H1 (cell line): Measurements from ENCODE around the gene TARDBP.

Experiments
- EZH2 ChIP-seq: fragments of 200-600 bp; sonication (generic); IDR thresholded peaks from 2 replicates; pipeline ENCODE4 v1.7.1; 2012; ENCODE audit warnings: low read depth, mild to moderate bottlenecking, moderate library complexity, low read length, inconsistent platforms; ENCODE audit not compliant: severe bottlenecking
- JUN ChIP-seq: IDR thresholded peaks from 2 replicates; pipeline ENCODE4 v1.6.1; 2011; ENCODE audit warnings: low read depth, mild to moderate bottlenecking, improper control_type of control experiment, low read length
- PHF8 ChIP-seq: fragments of 200-600 bp; sonication (generic); conservative IDR thresholded peaks from 2 replicates; pipeline ENCODE4 v1.7.1; 2012; ENCODE audit warnings: low read depth, mild to moderate bottlenecking, inconsistent platforms, low read length, moderate library complexity
- POLR2A ChIP-seq, 2 experiments: IDR thresholded peaks; 1 replicate in 1 of 2; 2 replicates in 1 of 2; pipeline ENCODE4 v1.6.1; 2011; ENCODE audit warnings: low read depth in 2 of 2, low read length in 2 of 2, mild to moderate bottlenecking in 2 of 2; ENCODE audit errors: control extremely low read depth in 1 of 2
- POLR2AphosphoS5 ChIP-seq: IDR thresholded peaks from 2 replicates; pipeline ENCODE4 v1.6.1; 2011; ENCODE audit warnings: low read depth, low read length
- RAD21 ChIP-seq, 2 experiments: IDR thresholded peaks in 1 of 2; conservative IDR thresholded peaks in 1 of 2; 2 replicates each; pipeline ENCODE4 v1.6.1; 2011; ENCODE audit warnings: low read depth in 2 of 2, low read length in 2 of 2, improper control_type of control experiment in 1 of 2, inconsistent platforms in 1 of 2, mild to moderate bottlenecking in 1 of 2, moderate library complexity in 1 of 2
- RFX5 ChIP-seq: IDR thresholded peaks from 2 replicates; pipeline ENCODE4 v1.6.1; 2011; ENCODE audit warnings: low read depth, low read length, improper control_type of control experiment, borderline replicate concordance
- RNF2 ChIP-seq: fragments of 200-900, 300-1000 bp; sonication (generic); IDR thresholded peaks from 2 replicates; pipeline ENCODE4 v1.7.1; 2016; ENCODE audit warnings: borderline replicate concordance, low read depth, mild to moderate bottlenecking, antibody characterized with exemption, low read length; ENCODE audit not compliant: poor library complexity, severe bottlenecking; ENCODE audit errors: missing control alignments
- RXRA ChIP-seq: IDR thresholded peaks from 2 replicates; pipeline ENCODE4 v1.6.1; 2011; ENCODE audit warnings: low read depth, mild to moderate bottlenecking, low read length, moderate library complexity; ENCODE audit not compliant: insufficient read depth
- SP4 ChIP-seq: IDR thresholded peaks from 2 replicates; pipeline ENCODE4 v1.6.1; 2012; ENCODE audit warnings: low read length, inconsistent platforms
- SUZ12 ChIP-seq: fragments of 200-600 bp; sonication (generic); IDR thresholded peaks from 2 replicates; pipeline ENCODE4 v1.6.1; 2012; ENCODE audit warnings: mild to moderate bottlenecking, inconsistent platforms, low read length, moderate library complexity, mixed read lengths
- TAF1 ChIP-seq: IDR thresholded peaks from 2 replicates; pipeline ENCODE4 v1.6.1; 2011; ENCODE audit warnings: mild to moderate bottlenecking, low read depth, low read length
- TF ChIP-seq, protein P1 (sequence below): IDR thresholded peaks from 2 replicates; pipeline ENCODE4 v1.6.1; 2012; ENCODE audit warnings: inconsistent platforms
- TF ChIP-seq, protein P2 (sequence below), 3 experiments: IDR thresholded peaks; 1 replicate in 2 of 3; 2 replicates in 1 of 3; pipeline versions ENCODE4 v1.5.1 to v1.6.1; 2011; ENCODE audit warnings: low read length in 3 of 3, mild to moderate bottlenecking in 3 of 3, inconsistent platforms in 2 of 3, low read depth in 1 of 3, moderate library complexity in 1 of 3; ENCODE audit not compliant: insufficient read depth in 1 of 3; ENCODE audit errors: control extremely low read depth in 1 of 3

DNA sequence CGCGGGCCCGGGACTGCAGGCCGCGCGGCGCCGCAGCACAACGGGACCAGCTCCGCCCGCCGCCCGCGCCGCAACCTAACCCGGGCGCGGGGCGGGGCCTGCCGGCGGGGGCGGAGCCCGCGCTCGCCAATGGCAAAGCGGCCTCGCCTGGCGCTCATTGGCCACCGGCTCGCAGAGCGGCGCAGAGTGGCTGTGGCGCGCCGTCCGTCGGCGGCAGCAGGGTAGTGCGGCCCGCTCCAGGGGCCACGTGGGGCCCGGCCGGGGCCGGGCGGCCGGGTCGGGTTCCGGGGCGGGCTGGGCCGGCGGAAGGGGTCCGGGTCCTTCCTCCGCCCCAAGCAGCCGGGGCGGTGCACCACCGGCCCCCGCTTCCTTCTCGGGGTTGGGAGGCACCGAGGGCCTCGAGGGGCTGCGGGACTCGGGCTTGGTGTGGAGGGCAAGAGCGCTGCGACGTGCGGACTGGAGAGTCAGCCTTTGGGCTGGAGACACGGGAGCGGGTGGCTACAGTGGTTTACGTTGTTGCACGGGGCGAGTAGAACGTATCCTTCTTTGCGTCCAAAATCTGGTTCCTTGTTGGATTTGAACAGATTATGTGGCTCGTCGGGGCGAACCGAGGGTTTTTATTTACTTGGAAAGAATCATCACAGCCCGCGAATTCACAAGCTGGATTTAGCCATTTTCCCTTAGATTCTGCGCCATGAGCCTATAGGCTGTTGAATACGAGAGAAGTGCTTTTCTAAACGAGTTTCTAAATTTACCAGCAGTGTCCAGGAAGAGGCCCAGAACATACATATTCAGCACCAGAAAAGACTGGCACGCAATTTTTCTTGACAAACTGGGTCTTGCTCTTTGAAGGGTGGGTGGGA, 47.7 kb downstream of the TARDBP start, which contains the start of gene SRM:
- TF ChIP-seq POLR2A (IDR thresholded peaks at IDR 0.05; ENCODE audit: control extremely low read depth in 1 of 2, low read depth in 2 of 2, low read length in 2 of 2) (peak in 1 of 2 experiments; percentile 18; a peak in 1 of 3 replicates), POLR2AphosphoS5 (no peak), RFX5 (no peak), RNF2 (no peak), SUZ12 (no peak), SP4 (no peak), EZH2 (no peak), RXRA (no peak), RAD21 (IDR thresholded peaks at IDR 0.05 in 1 of 2, conservative IDR thresholded peaks at IDR 0.05 in 1 of 2; ENCODE audit: low read depth in 2 of 2, low read length in 2 of 2) (peak in 1 of 2 experiments; percentile 25; a peak in 1 of 4 replicates), TAF1 (peak; percentile 74), PHF8 (peak; percentile 89), JUN (no peak)
- TF ChIP-seq, protein P1, sequence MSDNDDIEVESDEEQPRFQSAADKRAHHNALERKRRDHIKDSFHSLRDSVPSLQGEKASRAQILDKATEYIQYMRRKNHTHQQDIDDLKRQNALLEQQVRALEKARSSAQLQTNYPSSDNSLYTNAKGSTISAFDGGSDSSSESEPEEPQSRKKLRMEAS: peak; percentile 74
- TF ChIP-seq, protein P2, sequence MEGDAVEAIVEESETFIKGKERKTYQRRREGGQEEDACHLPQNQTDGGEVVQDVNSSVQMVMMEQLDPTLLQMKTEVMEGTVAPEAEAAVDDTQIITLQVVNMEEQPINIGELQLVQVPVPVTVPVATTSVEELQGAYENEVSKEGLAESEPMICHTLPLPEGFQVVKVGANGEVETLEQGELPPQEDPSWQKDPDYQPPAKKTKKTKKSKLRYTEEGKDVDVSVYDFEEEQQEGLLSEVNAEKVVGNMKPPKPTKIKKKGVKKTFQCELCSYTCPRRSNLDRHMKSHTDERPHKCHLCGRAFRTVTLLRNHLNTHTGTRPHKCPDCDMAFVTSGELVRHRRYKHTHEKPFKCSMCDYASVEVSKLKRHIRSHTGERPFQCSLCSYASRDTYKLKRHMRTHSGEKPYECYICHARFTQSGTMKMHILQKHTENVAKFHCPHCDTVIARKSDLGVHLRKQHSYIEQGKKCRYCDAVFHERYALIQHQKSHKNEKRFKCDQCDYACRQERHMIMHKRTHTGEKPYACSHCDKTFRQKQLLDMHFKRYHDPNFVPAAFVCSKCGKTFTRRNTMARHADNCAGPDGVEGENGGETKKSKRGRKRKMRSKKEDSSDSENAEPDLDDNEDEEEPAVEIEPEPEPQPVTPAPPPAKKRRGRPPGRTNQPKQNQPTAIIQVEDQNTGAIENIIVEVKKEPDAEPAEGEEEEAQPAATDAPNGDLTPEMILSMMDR (IDR thresholded peaks at IDR 0.05; ENCODE audit: control extremely low read depth in 1 of 3, insufficient read depth in 1 of 3, low read depth in 1 of 3, low read length in 3 of 3): peak in 2 of 3 experiments; percentile 35 to 43; a peak in 3 of 4 replicates
